Astrocyte (in vitro differentiated cells and primary cell): ENCODE measurements around the gene AUTS2. TPM values are rescaled to one million over a fixed set of nuclear protein-coding genes. Genes with fewer than 3 reads are reported as not detected.

Source experiments
- DNase-seq: peaks from one replicate; pipeline ENCODE4 v3.0.0-alpha.2; 2010; ENCODE audit warnings: low read depth
- FAIRE-seq: peaks from 2 replicates; lab custom pipeline; 2011; peaks lifted over from hg19 to GRCh38; lab: Jason Lieb, UNC
- H2AFZ ChIP-seq: 2 replicates; pipeline ENCODE4 v1.6.0; 2012; ENCODE audit warnings: low read depth, low read length, inconsistent platforms
- H3K27ac ChIP-seq: 2 replicates; pipeline ENCODE4 v1.5.1; 2011; ENCODE audit warnings: low read depth, low read length, inconsistent platforms
- H3K27me3 ChIP-seq: 2 replicates; pipeline ENCODE4 v1.6.0; 2011; ENCODE audit warnings: low read length, inconsistent platforms; ENCODE audit not compliant: insufficient read depth
- H3K36me3 ChIP-seq: 2 replicates; pipeline ENCODE4 v1.5.1; 2011; ENCODE audit warnings: low read length, inconsistent platforms; ENCODE audit not compliant: insufficient read depth
- H3K4me1 ChIP-seq: 2 replicates; pipeline ENCODE4 v1.5.1; 2011; ENCODE audit warnings: low read length, inconsistent platforms; ENCODE audit not compliant: insufficient read depth
- H3K4me2 ChIP-seq: 2 replicates; pipeline ENCODE4 v1.6.0; 2012; ENCODE audit warnings: low read length, inconsistent platforms
- H3K4me3 ChIP-seq: 2 replicates; pipeline ENCODE4 v1.5.1; 2011; ENCODE audit warnings: low read depth, mild to moderate bottlenecking, low read length, inconsistent platforms; ENCODE audit not compliant: insufficient read depth
- H3K79me2 ChIP-seq: 2 replicates; pipeline ENCODE4 v1.6.0; 2012; ENCODE audit warnings: mild to moderate bottlenecking, low read length, inconsistent platforms; ENCODE audit not compliant: insufficient read depth
- H3K9ac ChIP-seq: 2 replicates; pipeline ENCODE4 v1.6.0; 2012; ENCODE audit warnings: mild to moderate bottlenecking, low read length, inconsistent platforms
- H3K9me3 ChIP-seq: 2 replicates; pipeline ENCODE4 v1.5.1; 2012; ENCODE audit warnings: low read depth, mild to moderate bottlenecking, low read length, inconsistent platforms; ENCODE audit not compliant: insufficient read depth
- H4K20me1 ChIP-seq: 2 replicates; pipeline ENCODE4 v1.6.0; 2012; ENCODE audit warnings: low read length, inconsistent platforms; ENCODE audit not compliant: insufficient read depth
- H3K27ac Mint-ChIP-seq: one replicate; pipeline ENCODE4 v1.8.0; 2021; ENCODE audit warnings: mild to moderate bottlenecking, mixed read lengths; ENCODE audit not compliant: unreplicated experiment
- H3K27me3 Mint-ChIP-seq: one replicate; pipeline ENCODE4 v1.8.0; 2021; ENCODE audit warnings: low read depth, mixed read lengths; ENCODE audit not compliant: unreplicated experiment
- H3K36me3 Mint-ChIP-seq: one replicate; pipeline ENCODE4 v1.8.0; 2021; ENCODE audit warnings: low read depth, mixed read lengths; ENCODE audit not compliant: unreplicated experiment
- H3K4me1 Mint-ChIP-seq: one replicate; pipeline ENCODE4 v1.8.0; 2021; ENCODE audit warnings: low read depth, mixed read lengths; ENCODE audit not compliant: unreplicated experiment
- H3K4me3 Mint-ChIP-seq: one replicate; pipeline ENCODE4 v1.8.0; 2021; ENCODE audit warnings: mild to moderate bottlenecking, moderate library complexity, mixed read lengths; ENCODE audit not compliant: unreplicated experiment
- H3K9me3 Mint-ChIP-seq: one replicate; pipeline ENCODE4 v1.8.0; 2021; ENCODE audit warnings: mild to moderate bottlenecking, mixed read lengths; ENCODE audit not compliant: unreplicated experiment
- EZH2 ChIP-seq: IDR thresholded peaks from 2 replicates; pipeline ENCODE4 v1.6.1; 2012; ENCODE audit warnings: mild to moderate bottlenecking, low read length, inconsistent platforms; ENCODE audit not compliant: insufficient read depth
- total RNA-seq: library from RNA; stranded (reverse); gene quantifications from 2 replicates; pipeline ENCODE4 v1.2.1, GENCODE V29; 2021
- TF ChIP-seq, protein P1 (sequence below): IDR thresholded peaks from 2 replicates; pipeline ENCODE4 v1.5.1; 2011; ENCODE audit warnings: low read depth, mild to moderate bottlenecking, inconsistent platforms, low read length, moderate library complexity; ENCODE audit not compliant: insufficient read depth

AUTS2 gene
- total RNA-seq, 1 donor from 2014 or later, result 73.2 TPM

DNA sequence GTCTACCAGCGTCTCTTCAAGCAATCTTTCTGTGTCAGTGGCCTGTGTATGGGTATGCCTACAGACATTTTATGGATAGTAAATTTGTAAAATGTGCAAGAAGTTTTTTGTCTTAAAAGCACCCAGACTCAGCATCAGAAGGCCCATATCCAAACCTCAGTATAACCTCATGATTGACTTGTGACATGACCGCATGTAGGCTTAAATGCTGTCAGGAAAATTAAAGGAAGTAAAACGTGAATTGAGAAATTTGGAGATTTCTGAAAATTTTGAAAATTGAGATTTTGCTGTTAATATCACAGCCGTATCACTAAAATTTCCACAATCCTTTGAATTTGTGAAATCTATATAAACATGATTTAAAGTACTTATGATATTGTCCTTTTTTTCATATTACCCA, 410.2 kb downstream of the AUTS2 start:
- Histone ChIP-seq H3K4me2 (no peak overlapping the region), H3K27me3 (no peaks in the 10 kb centered on the region), H3K4me1 (no peaks in the 10 kb centered on the region), H3K9me3 (no peaks in the 10 kb centered on the region), H3K27ac (no peak overlapping the region), H3K79me2 (no peaks in the 10 kb centered on the region), H3K9ac (no peak overlapping the region), H2AFZ (no peak overlapping the region), H4K20me1 (peaks cover 7% of the 10 kb centered on the region), H3K4me3 (no peak overlapping the region), H3K36me3 (no peaks in the 10 kb centered on the region)
- no peaks in the 10 kb centered on the region for H3K9me3 Mint-ChIP-seq
- H3K27me3 Mint-ChIP-seq, result no peaks in the 10 kb centered on the region
- TF ChIP-seq EZH2, result no peak
- TF ChIP-seq, protein P1, sequence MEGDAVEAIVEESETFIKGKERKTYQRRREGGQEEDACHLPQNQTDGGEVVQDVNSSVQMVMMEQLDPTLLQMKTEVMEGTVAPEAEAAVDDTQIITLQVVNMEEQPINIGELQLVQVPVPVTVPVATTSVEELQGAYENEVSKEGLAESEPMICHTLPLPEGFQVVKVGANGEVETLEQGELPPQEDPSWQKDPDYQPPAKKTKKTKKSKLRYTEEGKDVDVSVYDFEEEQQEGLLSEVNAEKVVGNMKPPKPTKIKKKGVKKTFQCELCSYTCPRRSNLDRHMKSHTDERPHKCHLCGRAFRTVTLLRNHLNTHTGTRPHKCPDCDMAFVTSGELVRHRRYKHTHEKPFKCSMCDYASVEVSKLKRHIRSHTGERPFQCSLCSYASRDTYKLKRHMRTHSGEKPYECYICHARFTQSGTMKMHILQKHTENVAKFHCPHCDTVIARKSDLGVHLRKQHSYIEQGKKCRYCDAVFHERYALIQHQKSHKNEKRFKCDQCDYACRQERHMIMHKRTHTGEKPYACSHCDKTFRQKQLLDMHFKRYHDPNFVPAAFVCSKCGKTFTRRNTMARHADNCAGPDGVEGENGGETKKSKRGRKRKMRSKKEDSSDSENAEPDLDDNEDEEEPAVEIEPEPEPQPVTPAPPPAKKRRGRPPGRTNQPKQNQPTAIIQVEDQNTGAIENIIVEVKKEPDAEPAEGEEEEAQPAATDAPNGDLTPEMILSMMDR, result no peak
- FAIRE-seq (no peak), DNase-seq (no peak)
- H3K4me3 Mint-ChIP-seq, result no peak overlapping the region
- peaks cover 18% of the 10 kb centered on the region for H3K4me1 Mint-ChIP-seq
- no peak overlapping the region for H3K27ac Mint-ChIP-seq
- H3K36me3 Mint-ChIP-seq, result no peaks in the 10 kb centered on the region

DNA sequence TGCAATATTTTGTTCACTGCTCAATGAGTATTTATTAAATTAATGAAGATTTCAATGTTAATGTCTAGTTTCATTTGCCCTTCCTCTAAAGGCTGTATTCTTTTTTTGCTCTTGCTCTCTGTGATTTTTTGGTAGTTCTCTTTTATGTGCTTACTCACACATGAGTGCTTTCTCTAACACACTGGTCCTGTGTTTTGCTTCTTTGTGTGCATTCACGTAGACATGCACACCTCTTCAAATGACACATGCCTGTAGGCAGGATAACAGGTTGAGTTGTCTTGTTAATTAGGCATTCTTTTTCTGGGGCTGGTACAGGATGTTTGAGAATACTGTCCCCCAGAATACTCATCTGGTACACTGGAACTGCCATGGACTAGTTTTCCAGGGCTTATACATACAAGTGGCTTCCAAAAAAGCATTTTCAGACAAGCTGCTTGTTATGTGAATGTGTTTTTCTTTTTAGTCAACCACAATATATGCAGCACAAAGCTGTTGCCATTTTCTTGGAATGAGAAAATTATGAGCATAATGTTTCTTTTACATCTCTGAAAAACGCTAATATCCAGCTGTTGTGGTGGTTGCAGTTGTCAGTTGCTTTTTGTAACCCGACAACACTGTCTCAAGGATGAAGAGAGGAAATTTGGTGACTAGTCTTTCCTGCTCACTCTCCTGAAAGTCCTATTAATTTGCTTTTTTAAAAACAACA, 416.4 kb downstream of the AUTS2 start:
- no peak overlapping the region for H3K4me2 ChIP-seq
- peaks cover 8% of the 10 kb centered on the region for H4K20me1 ChIP-seq
- H3K36me3 Mint-ChIP-seq, result no peaks in the 10 kb centered on the region
- TF ChIP-seq, protein P1, result no peak
- TF ChIP-seq EZH2, result no peak
- H3K79me2 ChIP-seq, result no peaks in the 10 kb centered on the region
- no peaks in the 10 kb centered on the region for H3K27me3 Mint-ChIP-seq
- DNase-seq (no peak), FAIRE-seq (no peak)
- H3K4me3 Mint-ChIP-seq, result no peak overlapping the region
- H3K9ac ChIP-seq, result no peak overlapping the region
- H3K9me3 ChIP-seq, result no peaks in the 10 kb centered on the region
- no peaks in the 10 kb centered on the region for H3K4me1 ChIP-seq
- H3K4me1 Mint-ChIP-seq, result peaks cover 18% of the 10 kb centered on the region
- H3K36me3 ChIP-seq, result no peaks in the 10 kb centered on the region
- H2AFZ ChIP-seq, result no peak overlapping the region
- no peaks in the 10 kb centered on the region for H3K9me3 Mint-ChIP-seq
- H3K4me3 ChIP-seq, result no peak overlapping the region
- no peak overlapping the region for H3K27ac Mint-ChIP-seq
- no peak overlapping the region for H3K27ac ChIP-seq
- H3K27me3 ChIP-seq, result no peaks in the 10 kb centered on the region

DNA sequence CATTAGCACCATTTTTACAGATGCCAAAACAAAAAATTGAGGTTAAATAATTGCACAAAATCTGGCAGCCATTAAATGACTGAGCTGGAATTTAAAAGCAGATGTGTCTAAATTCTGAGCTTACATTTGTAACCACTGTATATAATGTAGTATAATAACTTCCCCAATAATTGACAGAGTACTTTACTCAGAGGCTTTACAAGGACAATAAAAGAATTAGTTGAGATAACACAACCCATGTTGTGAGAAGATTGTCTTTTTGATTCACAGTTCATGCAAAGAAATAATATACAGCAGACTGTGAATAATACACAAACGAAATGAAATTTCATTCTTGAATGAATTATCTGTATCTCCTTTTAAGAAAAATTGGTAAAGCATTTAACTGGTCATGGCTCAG, 417.1 kb downstream of the AUTS2 start:
- FAIRE-seq (no peak), DNase-seq (no peak)
- Mint-ChIP-seq H3K4me3 (no peak overlapping the region), H3K36me3 (no peaks in the 10 kb centered on the region), H3K4me1 (peaks cover 18% of the 10 kb centered on the region), H3K27ac (no peak overlapping the region), H3K9me3 (no peaks in the 10 kb centered on the region), H3K27me3 (no peaks in the 10 kb centered on the region)
- Histone ChIP-seq H3K4me2 (no peak overlapping the region), H3K79me2 (no peaks in the 10 kb centered on the region), H3K4me3 (no peak overlapping the region), H3K9ac (no peak overlapping the region), H3K4me1 (no peaks in the 10 kb centered on the region), H3K27me3 (no peaks in the 10 kb centered on the region), H3K27ac (no peak overlapping the region), H3K36me3 (no peaks in the 10 kb centered on the region), H4K20me1 (peaks cover 12% of the 10 kb centered on the region), H2AFZ (no peak overlapping the region), H3K9me3 (no peaks in the 10 kb centered on the region)
- TF ChIP-seq, protein P1, result no peak
- no peak for TF ChIP-seq EZH2
